PC-3 (cell line): Measurements from ENCODE around the gene ZNF180.

Experiments
- CTCF ChIP-seq: fragments of 300-600 bp; sonication (generic); conservative IDR thresholded peaks from 2 replicates; pipeline ENCODE4 v1.5.1; 2017; ENCODE audit warnings: antibody characterized with exemption, low read depth, mild to moderate bottlenecking, low read length
- EZH2 ChIP-seq: fragments of 300-600 bp; sonication (generic); IDR thresholded peaks from one replicate; pipeline ENCODE4 v1.6.1; 2017; ENCODE audit warnings: antibody characterized with exemption, mild to moderate bottlenecking, low read length; ENCODE audit not compliant: unreplicated experiment

GRCh38 chr19:44540736-44541135 is 40.4 kb upstream of the ZNF180 start:
- no peak for TF ChIP-seq CTCF
- no peak for TF ChIP-seq EZH2
